BE2C (cell line): ENCODE measurements around the gene CYTH4.

Source experiments
- DNase-seq: peaks from one replicate; pipeline ENCODE4 v3.0.0-alpha.2; 2020
- H3K27me3 ChIP-seq: fragments of 250-450 bp; sonication (Bioruptor Pico); 2 replicates; pipeline ENCODE4 v1.5.1; 2020; ENCODE audit warnings: mild to moderate bottlenecking
- H3K36me3 ChIP-seq: fragments of 250-450 bp; sonication (Bioruptor Pico); 2 replicates; pipeline ENCODE4 v1.5.1; 2020; ENCODE audit warnings: mild to moderate bottlenecking
- H3K4me1 ChIP-seq: fragments of 250-450 bp; sonication (Bioruptor Pico); 2 replicates; pipeline ENCODE4 v1.5.1; 2020
- H3K4me3 ChIP-seq: 2 replicates; pipeline ENCODE4 v1.5.1; 2011; ENCODE audit warnings: low read depth, low read length
- H3K9me3 ChIP-seq: fragments of 250-450 bp; sonication (Bioruptor Pico); 2 replicates; pipeline ENCODE4 v1.5.1; 2020
- CTCF ChIP-seq: IDR thresholded peaks from 2 replicates; pipeline ENCODE4 v1.5.1; 2012; ENCODE audit warnings: mild to moderate bottlenecking, low read depth, low read length

CYTH4 gene

DNA sequence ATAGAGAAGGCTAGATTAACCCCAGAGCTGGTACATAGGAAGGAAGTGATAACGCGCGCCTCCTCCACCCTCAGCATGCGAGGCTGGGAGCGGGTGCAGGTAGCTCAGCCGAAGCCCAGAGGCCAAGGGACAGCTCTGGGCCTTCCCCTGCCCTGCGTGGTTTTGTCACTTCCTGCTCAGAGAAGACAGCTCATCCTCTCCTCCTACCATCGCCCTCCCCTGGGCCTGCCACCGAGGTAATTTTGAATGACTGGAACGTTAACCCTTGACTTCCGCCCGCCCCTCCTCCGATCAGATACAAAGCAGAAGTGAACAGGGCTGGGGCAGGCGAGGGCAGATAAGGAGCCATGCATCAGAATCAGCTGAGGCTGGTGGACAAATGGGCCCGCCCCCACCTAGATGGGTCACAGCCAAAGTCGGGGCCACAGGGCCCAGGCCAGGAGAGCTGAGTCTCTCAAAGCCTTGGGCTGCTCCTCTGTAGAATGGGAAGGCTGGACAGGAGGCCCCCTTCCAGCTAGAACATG, 39.9 kb upstream of the CYTH4 start:
- no peak overlapping the region for H3K4me3 ChIP-seq
- no peaks in the 10 kb centered on the region for H3K36me3 ChIP-seq
- peak; percentile 63 for DNase-seq
- no peaks in the 10 kb centered on the region; the same call in 1 of the 2 replicates for H3K4me1 ChIP-seq
- no peaks in the 10 kb centered on the region for H3K27me3 ChIP-seq
- H3K9me3 ChIP-seq, result no peaks in the 10 kb centered on the region
- TF ChIP-seq CTCF, result no peak

GRCh38 chr22:37243402-37244113, 38.8 kb upstream of the CYTH4 start:
- Histone ChIP-seq H3K36me3 (no peaks in the 10 kb centered on the region), H3K27me3 (no peaks in the 10 kb centered on the region), H3K4me1 (no peaks in the 10 kb centered on the region; the same call in 1 of the 2 replicates), H3K4me3 (peak overlapping the region; percentile 53), H3K9me3 (no peaks in the 10 kb centered on the region)
- DNase-seq, result no peak
- no peak for TF ChIP-seq CTCF

DNA sequence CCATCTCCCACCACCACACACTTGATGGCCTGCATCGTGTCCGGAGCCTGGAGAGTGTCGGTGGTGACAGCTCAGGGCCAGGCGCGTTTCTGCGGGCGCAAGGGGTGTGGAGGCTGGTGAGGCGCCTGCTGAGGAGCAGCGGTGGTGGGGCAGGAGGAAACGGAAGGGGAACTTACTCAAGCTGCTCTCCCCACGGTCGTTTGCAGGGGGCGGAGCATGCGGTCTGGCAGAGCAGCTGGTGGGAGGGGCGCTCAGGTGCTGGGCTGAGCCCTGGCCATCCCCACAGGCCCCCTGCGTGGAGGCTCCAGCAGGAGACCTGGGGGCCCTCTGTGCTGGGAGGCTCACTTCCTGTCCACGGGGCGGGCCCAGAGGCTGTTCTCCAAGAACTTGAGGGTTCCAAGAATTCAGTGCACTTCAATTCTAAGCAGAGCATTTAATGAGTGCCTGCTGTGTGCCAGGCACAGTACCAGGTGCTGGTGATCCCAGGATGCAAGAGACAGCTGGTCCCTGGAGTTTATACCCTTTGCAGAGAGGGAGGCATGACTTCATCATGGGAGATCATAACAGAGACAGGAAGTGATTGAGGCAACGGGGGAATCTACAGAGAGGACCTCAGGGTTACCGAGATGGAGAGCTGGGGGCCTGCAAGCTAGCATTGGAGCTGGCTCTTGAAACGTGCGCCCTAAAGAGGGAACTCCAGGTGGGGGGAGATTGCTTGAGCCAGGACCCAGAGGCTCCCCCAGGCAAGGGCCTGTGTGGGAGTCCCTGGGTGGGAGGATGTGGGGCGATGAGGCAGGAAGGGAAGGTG, 38.0 kb upstream of the CYTH4 start, which contains the start of gene RAC2:
Gene RAC2, minus strand, starts transcription at position 156 of the 808 bp plus-strand sequence. Its CDS starts 121 bp downstream, at position 35.
- peak; percentile 62 for DNase-seq
- Histone ChIP-seq H3K27me3 (no peaks in the 10 kb centered on the region), H3K4me1 (no peaks in the 10 kb centered on the region; the same call in 1 of the 2 replicates), H3K4me3 (peak within 1 kb of the TSS; percentile 53), H3K9me3 (no peaks in the 10 kb centered on the region), H3K36me3 (no peaks in the 10 kb centered on the region)
- no peak for TF ChIP-seq CTCF

DNA sequence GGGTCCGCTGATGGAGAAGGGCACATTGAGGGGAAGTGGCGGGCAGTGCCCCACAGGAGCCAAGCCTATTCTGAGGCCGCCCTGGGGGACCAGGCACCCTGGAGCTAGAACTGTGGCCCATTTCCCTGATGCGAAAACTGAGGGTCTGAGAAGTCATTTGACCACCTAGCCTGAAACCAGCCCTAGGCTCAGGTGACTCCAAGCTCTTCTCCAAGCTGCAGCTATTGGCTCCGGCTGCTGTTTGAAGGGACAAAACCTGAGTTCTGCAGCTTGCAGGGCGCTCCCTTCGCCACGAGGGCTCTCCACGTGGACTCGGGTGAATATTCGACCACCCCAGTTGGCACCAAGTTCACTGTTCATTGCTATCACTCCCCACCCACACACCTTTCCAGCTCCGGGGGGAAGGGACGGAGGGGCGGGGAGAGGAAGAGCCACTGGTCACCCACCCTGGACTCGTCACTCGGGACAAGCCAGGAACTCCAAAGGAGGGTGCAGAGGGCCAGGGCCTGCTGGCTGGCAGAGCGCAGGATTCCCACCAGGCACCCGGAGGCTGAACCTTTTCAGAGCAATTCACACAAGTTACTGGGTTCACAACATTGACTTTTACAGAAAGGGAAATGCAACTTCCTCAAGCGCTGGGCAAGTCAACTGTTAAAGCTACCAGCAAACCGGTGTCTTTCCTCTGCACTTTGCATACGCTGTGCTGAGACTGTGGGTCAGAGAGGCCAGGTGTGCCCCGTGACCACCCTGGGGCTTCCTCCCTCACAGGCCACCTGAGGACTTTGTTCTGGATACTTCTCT, 37.2 kb upstream of the CYTH4 start:
- no peak for DNase-seq
- H3K4me3 ChIP-seq, result no peak overlapping the region
- H3K27me3 ChIP-seq, result no peaks in the 10 kb centered on the region
- TF ChIP-seq CTCF, result no peak
- H3K9me3 ChIP-seq, result no peaks in the 10 kb centered on the region
- H3K36me3 ChIP-seq, result no peaks in the 10 kb centered on the region
- no peaks in the 10 kb centered on the region; the same call in 1 of the 2 replicates for H3K4me1 ChIP-seq

- Histone ChIP-seq H3K36me3 (no peaks in the 10 kb centered on the region), H3K4me1 (no peaks in the 10 kb centered on the region; the same call in 1 of the 2 replicates), H3K27me3 (no peaks in the 10 kb centered on the region), H3K9me3 (no peaks in the 10 kb centered on the region), H3K4me3 (no peak overlapping the region)
- no peak for DNase-seq
- no peak for TF ChIP-seq CTCF
These were observed 36.6 kb upstream of the CYTH4 start for GRCh38 chr22:37245740-37246139.
